NCI-H510A treated with DMSO at 0.1 percent for 48 hours (cell line): ENCODE measurements around the gene RNF212B.

Experiments used
- DNase-seq: peaks from one replicate; lab custom pipeline; 2025; lab: John Stamatoyannopoulos, UW

The RNF212B gene

DNA sequence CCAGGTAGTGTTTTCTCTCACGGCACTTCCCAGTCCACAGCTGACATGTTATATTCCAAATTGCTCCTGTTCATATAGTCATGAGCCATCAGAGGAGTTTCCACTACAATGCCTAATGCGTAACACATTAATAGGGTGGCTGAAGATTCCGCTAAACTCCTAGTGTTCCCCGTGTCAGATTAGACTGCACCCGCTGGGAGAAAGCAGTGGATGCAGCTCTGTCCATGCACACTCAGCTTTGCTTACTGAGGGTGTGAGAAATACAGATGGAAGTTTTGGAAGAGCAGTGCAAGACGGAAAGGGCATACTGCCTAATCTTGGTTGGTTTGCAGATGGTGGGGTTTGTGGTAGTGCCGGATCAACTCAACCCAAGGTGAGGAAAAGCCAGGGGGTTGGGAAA, 59.4 kb downstream of the RNF212B start:
- no peak for DNase-seq

DNA sequence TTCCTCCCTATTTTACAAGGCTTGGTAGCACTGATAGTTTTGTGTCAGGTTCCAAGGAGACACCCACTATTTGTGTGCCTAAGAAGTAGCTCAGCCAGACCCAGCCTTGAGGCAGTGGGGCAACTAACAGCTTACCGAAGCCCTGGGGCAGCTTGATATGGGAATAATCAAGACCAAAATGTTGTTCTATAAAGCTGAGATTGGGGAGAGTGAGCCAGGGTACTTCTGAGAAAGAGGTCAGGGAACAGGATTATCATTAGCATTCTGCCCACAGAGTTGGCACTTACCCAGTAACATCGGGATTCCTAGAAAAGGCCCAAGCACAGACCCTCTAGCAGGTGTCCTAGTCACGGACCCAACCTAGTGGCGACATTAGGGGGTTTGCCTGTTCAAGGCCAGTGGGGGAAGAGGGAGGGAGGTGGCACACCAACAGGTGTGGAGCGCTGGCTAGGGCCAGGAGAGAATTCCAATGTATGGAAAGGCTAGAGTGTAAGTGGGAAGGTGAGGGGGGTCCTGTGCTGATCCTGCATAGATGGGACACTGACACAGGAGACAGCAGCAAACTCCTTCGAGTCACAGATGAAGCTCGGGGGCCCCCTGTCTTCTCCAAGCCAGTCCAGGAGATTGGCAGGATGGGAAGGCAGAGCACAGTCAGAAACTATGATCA, 60.0 kb downstream of the RNF212B start:
- DNase-seq: no peak

DNA sequence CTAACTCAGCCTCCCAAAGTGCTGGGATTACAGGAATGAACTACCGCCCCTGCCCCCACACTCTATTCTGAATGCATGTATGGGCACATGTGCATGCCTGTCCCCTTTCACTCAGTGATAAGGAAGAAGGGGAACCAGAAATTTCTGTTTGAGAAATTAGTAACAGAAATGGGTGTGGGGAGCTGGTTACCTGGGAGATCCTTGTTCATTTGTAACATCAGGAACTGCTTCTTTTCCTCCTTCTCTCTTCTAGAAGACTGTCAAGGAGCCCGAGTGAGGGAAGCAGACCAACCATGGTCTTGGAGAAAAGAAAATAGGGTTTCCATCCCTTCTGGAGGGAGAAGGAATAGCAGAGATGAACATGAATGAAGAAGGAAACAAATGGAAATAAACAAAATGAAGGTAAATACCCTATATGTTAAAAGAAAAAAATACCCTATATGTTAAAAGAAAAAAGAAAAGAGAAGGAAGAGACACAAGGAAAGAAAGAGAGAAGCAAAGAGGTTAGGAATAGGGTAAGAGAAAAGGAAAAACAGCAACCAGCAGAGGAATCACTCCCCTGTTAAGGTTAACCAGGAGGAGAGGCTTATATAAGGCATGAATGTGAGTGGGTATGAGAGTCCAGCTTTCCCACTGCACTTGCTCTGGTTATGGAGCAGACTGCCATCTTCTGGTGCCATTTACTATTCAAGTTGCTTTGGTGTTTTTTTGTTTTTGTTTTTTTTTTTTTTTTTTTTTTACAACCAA, 61.6 kb downstream of the RNF212B start:
- no peak for DNase-seq

DNA sequence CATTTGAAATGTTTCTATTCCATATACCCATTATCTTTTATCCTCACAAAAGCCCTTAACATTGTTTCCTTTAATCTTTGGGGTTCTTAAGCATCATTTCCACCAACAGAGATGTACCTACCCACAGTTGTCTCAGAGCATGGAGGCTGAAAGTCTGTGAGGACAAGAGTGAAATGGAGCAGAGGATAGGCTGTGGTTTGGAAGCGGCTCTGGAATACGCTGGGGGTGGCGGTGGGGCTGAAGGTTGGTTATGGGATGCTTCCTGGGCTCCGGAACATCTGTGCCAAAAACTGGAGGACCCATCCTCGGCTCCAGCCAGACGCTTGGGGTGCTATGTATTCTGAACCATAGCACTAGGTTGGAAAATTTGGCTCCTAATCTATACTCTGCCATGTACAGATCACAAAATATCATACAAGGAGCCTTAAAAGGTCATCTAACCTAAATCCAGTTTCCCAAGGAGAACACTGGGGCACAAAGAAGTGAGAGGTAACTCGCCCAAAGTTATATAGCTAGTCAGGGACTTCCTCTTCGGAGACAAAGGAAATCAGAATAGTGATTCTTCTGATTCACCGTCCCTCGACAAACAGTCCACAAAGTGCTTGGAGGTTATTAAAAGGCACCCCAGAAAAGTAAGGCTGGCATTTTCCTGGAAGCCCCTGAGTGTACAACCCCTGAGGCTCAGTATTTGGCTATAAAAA, 62.4 kb downstream of the RNF212B start:
- DNase-seq: no peak

DNA sequence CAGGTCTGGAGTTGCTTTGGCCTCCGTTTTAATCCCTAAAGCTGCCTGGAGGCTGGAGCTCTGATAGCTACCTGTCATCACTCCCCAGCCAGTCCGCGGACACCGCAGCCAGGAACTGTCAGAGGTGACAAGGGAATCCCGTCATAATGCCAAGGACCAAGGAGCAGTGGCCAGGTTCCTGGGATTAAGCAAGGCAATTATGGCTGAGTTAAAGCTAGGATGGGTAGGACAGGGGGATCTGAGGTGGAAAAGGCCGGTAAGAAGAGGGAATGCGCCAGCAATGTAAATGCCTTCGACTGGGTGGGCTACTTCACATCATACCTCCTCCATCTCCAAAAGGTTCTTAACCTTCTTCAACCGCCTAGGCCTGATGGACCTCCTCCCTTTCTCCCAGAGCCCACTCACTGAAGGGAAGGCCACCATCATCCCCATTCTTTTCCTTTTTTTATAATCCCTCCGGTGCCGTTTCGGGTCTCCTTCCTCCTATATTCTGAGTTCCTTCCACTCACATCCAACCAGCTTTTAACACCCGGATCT, 63.0 kb downstream of the RNF212B start:
- no peak for DNase-seq

DNA sequence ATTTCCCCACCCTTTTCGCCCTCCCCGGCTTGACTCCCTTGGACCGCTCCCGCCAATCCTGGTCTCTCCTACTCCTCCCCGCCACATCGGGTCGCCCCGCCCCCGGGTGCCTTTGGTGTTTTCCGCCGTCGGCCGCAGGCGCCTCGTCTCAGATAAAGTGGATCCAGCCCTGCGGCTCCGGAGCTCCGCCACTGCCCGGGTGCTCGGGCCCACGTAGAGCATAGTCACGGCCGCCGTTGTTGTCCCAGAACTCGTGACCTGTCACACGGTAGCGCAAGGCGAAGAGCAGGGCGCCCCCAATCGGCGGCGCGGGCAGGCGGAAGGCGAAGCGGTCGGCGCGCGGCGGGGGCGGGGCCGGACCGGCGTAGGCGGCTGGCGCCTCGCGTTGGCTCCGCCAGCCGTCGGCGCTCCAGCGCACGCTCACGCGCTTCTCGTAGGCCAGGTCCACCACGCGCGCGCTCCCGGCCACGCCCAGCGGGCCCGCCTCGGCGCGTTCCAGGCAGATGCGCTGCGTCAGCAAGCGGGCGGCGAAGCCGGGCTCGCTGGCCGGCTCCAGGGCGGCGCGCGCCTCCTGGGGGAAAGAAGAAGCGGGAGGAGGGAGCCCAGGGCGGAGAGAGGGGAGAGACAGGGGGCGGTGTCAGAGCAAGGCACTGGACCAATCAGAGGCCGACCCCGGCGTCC, 63.7 kb downstream of the RNF212B start:
- peak; percentile 99 for DNase-seq

DNA sequence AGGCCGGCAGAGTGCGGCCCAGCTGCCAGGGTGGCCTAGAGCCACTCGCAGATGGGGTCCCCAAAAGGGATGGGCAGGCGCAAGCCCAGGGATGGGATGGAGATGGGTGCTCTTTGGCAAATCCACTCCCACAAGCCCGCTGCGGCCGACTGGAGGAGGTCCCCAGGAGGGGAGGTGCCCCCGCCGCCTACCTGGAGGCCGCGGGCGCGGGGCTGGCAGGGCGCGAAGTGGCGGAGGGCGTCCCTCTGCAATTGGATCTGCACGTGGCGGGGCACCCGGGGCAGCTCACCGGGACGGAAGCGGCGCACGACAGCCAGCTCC, 64.2 kb downstream of the RNF212B start:
- DNase-seq: peak; percentile 59

DNA sequence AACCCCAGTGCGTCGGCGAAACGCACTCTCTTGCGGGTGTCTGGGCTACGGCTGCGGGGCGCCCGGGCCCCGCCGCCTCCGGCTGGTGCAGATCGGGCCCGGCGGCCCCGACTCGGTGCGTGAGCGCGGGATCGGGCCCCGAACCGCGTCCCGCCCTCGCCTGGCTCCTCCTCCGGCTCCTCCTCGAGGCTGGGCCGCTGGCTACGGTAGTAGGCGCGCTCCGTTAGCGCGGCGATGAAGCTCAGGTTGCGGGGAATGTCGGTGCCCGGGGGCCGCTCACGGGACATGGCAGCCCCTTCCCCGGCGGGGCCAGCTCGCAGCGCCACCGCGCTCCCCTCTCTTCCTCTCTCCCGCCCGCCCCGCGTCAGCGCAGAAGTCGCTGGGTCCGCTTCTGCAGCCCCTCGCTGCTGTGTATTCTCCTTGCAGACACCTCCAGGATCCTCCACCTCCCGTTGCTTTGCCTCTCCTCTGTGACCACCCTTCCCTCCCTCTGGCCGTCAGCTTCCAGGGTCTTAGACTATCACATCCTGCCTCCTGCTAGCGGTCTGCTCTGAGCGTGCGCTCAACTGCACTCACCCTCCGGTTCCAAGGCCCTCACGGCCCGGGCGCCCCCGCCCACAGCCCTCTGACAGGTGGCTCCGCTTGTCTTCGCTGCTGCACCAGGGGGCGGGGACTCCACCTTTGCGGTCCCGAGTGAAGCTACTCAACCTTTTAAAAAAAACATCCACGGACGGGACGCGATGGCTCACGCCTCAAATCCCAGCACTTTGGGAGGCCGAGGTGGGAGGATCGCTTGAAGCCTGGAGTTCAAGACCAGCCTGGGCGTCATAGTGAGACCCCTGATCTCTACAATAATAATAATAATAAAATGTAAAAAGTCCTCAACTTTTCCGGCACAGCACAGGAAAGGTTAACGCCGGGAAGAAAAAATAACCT, 64.8 kb downstream of the RNF212B start, which contains the start of gene PPP1R3E:
Gene PPP1R3E, minus strand, starts transcription at position 570 of the 936 bp plus-strand sequence. Its CDS starts 283 bp downstream, at position 287.
- peak; percentile 73 for DNase-seq

DNA sequence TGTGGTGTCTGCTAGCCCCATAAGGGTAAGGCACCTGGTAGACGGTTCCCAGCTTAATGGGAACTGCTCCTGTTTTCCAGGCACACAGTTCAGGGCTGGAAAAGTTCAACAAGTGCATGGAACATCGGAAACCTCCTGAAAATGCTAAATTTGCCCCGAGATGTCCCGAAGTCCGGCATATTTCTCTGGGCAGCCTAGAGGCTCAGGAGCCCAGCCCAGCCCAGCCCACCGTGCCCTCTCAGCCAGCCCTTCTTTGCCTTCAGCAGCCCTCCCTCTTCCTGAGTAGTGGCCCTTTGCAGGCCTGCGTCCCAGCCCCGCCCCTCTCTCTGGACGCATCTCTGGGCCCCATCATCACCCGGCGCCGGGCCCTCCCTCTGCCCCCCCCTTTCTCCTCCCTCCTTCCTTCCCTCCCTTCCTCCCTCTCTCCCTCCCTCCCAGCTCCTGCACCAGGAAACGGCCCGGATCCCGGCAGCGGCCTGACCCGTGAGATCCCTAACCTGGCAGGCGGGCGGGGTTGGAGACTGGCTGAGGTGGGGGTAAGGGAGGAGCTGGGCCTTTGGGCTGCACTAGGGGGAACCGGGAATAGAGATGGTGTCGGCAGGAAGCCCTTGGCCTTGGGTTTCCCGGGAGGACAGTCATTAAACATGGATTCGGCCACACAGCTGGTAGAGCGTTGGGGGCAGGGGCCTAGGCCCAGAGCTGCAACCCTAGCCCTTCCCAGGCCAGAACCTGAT, 68.8 kb downstream of the RNF212B start, which contains the start of gene BCL2L2:
Gene BCL2L2, plus strand, starts transcription at position 422 of the 734 bp plus-strand sequence. CDS start 935 bp downstream, outside the sequence.
- peak; percentile 93 for DNase-seq

DNA sequence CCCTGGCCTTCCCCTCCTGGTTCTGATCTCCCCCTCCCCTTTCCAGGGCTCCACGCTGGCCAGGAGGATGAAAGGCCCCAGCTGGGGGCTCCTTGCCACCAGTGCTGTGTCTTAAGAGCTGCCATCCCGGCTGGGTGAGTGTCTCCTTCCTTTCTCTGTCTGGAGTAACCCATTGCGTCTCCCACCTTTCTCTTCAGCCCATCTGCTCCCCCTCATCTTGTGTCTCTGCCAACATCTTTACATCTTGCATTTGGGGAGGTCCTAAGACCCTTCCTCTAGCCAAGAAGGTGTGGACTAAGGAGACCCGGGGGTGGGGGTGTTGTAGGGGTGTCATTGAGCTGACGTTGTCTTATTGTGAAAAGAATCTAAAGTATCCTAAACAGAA, 69.4 kb downstream of the RNF212B start:
- no peak for DNase-seq

DNA sequence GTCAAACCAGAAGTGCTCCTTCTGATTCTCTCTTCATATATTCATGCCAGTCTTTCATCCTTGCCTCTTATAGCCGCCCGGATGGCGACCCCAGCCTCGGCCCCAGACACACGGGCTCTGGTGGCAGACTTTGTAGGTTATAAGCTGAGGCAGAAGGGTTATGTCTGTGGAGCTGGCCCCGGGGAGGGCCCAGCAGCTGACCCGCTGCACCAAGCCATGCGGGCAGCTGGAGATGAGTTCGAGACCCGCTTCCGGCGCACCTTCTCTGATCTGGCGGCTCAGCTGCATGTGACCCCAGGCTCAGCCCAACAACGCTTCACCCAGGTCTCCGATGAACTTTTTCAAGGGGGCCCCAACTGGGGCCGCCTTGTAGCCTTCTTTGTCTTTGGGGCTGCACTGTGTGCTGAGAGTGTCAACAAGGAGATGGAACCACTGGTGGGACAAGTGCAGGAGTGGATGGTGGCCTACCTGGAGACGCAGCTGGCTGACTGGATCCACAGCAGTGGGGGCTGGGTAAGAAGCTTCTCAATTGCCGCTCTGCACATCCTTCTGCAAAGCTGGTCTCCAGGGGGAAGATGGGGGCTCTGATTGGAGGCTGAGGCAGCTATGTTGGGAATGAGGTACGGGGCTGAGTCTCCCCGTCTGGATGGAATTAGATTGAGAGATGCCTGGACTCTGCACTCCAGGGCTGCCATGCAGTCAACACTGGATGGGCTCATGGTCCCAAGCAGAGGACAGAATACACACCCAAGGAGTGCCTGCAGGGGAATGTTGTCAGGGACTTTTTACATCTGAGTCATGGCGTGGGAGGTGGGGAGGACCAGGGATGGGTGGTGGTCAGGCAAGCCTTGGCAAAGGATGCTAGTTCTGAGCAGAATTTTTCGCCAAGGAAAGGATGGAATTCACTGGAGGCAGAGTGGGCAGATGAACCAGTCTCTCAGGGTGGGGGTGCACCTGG, 70.2 kb downstream of the RNF212B start:
- DNase-seq: no peak

DNA sequence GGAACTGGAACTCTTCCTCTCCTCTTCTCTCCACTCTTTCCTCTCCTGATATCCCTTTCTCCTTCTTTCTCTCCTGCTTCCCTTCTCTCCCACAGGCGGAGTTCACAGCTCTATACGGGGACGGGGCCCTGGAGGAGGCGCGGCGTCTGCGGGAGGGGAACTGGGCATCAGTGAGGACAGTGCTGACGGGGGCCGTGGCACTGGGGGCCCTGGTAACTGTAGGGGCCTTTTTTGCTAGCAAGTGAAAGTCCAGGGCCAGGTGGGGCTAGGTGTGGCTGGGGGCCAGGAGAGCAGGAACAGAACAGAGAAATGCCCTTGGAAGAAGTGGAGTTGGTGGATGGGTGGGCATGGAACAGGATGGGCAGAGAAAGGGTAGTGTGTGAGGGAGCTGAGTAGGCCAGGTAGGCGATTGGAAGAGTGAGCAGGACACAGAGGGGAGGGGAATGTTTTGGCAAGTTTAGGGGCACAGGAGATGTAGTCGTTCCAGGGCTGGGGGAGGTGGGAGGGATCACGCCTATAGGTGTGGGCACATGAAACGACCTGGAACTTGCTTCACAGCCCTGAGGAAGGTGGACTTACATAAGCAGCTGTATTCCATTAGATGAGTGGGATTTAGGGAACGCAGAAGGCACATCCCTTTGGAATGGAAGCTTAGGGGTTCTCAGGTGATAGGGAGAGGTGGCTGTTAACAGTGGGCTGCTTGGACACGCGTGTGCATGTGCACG, 71.1 kb downstream of the RNF212B start:
- DNase-seq: no peak

DNA sequence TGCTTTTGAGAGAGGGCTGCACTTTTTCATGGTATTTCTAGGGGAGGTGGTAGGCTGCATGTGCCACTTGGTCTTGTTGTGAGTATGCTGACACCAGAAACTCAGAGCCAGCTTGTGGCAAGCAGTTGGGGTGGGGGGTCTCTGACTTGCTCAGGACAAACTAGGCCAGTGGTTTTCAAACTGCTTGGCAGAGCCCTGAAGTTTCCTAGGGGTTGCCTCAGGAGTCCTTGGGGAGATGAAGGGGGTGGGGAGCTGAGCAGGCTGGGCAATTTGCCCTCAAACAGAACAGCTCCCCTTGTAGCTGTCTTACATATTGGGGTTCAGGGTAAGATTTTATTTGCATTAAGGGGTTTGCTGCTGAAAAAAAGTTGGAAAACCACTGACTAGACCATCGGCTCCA, 72.8 kb downstream of the RNF212B start:
- DNase-seq: no peak

DNA sequence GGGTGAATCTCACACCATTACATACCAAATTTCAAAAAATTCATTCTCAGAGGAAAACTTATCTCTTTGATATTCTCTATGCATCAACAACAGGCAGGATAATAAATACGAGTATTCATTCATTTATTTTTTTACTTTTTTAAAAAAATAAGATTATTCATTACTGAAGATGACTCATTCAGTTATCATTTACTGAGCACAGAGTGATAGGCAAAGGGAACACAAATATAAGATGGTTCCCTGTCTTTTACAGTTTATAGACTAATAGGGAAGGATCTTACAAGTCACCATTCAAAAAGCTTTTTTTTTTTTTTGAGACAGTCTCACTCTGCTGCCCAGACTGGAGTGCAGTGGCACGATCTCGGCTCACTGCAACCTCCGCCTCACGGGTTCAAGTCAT, 78.6 kb downstream of the RNF212B start:
- DNase-seq: no peak

DNA sequence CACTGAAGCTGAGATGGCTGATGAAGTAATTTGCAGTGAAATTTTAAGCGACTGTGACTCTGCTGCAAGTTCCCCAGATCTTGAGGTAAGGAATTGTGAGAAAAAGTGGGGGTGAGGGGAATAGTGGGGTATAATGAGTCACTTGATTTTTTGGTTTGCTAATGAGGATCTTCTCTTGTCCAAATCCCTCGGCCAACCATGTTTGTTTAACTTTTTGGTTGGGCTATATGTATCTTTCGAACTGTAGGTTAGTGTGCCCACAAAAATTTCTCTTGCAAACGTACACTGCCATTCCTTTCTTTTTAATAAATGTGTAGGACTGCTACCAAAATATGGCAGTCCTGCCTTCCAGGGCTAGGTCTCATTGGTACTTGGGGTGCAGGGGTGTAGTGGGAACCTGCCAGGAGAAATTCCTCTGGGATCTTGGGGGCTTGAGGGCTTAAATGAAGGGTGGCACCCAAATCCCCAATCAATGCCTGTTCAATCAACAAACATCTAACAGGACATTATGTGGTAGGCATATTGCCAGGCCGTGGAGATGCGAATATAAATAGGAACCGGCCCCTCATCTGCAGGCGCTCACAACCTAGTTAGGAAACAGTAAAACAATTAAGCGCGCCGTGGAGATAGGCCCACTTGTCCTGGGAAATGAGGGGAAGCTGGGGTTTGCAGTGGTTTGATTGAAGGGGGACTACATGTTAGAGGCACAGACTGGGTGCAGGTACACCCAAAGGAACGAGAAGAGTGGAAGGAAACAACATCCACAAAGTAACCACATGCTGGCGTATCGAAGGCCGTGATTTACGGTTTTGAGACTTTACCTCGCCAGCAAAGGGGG, 82.2 kb downstream of the RNF212B start:
- DNase-seq: no peak

DNA sequence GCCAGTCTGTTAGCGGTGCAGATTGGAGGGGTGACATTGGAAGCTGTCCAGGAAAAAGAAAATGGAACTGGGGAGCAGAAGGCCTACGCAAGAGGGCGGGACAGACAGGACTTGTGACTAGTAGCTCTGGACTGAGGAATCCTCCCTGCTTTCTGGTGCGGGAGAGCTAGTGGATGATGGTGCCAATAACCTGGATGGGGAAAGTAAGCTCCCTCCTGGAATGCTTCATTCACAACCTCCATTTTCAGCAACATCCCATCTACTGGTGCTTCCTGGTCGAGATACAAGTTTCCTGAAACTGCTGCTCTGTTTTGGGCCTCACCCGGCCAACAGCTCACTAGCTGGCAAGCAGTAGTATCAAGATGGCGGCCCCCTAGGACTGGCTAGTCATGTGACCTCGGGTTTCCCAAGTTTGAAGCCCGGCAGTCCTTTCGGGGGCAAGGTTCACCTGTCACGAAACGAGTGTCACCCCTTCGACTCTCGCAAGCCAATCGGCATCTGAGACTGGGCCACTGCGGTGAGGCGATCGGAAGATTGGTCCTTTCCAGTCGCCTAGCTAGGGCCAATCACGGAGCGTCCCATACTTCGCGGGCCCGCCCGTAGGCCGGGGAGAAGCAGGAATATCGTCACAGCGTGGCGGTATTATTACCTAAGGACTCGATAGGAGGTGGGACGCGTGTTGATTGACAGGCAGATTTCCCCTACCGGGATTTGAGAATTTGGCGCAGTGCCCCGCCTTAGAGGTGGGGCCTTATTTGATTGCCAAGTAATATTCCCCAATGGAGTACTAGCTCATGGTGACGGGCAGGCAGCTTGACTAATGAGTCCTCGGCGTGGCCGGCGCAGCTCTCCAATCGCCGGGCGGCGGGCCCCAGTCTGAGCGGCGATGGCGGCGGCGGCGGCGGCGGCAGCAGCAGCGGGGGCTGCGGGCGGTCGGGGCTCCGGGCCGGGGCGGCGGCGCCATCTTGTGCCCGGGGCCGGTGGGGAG, 83.1 kb downstream of the RNF212B start, which contains the start of gene PABPN1:
Gene PABPN1, plus strand, starts transcription at position 874 of the 988 bp plus-strand sequence. Its CDS starts 13 bp downstream, at position 887.
- DNase-seq: peak; percentile 99
